ENCODE results near the gene DPH7.
A peak's percentile ranks its signal among the peaks of the same experiment; 100 is the strongest.

DPH7 gene

DNA sequence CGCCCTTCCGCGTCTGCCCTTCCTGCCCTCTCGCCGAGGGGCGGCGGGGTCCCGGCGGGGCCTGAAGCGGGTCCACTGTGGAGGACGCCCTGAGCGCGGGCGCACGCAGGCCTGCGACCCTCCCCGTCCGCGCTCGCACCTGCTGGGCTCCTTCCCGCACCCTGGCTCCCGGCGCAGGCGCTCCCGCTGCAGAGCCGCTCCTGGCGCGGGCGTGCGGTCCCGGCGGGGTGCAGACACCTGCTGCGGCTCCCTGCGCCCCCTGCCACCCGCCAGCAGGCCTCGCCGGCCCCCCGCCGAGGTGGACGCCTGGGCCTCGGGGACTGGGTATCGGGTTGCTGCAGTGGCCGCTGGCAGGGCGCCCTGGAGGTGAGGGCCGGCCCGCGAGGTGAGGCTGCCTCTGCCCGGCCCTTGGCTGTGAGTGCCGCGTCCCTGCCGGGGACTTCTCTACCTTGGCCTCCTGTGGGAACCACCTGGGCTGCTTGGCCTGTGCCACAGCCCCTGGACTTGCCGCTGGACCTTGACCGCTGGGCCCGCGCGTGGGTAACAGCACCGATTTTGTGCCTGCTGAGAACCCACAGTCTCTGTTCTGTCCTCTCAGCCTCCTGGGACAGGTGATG, 27.4 kb upstream of the DPH7 start:
- CTCF ChIA-PET: no interaction called here
- no peak for DNase-seq (ENCODE audit: extremely low spot score)
- TF ChIP-seq, protein P1, sequence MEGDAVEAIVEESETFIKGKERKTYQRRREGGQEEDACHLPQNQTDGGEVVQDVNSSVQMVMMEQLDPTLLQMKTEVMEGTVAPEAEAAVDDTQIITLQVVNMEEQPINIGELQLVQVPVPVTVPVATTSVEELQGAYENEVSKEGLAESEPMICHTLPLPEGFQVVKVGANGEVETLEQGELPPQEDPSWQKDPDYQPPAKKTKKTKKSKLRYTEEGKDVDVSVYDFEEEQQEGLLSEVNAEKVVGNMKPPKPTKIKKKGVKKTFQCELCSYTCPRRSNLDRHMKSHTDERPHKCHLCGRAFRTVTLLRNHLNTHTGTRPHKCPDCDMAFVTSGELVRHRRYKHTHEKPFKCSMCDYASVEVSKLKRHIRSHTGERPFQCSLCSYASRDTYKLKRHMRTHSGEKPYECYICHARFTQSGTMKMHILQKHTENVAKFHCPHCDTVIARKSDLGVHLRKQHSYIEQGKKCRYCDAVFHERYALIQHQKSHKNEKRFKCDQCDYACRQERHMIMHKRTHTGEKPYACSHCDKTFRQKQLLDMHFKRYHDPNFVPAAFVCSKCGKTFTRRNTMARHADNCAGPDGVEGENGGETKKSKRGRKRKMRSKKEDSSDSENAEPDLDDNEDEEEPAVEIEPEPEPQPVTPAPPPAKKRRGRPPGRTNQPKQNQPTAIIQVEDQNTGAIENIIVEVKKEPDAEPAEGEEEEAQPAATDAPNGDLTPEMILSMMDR (IDR thresholded peaks at IDR 0.05; ENCODE audit: control extremely low read depth, extremely low read depth, low read depth, missing control alignments): peak; percentile 1
- POLR2A ChIA-PET: no interaction called here

DNA sequence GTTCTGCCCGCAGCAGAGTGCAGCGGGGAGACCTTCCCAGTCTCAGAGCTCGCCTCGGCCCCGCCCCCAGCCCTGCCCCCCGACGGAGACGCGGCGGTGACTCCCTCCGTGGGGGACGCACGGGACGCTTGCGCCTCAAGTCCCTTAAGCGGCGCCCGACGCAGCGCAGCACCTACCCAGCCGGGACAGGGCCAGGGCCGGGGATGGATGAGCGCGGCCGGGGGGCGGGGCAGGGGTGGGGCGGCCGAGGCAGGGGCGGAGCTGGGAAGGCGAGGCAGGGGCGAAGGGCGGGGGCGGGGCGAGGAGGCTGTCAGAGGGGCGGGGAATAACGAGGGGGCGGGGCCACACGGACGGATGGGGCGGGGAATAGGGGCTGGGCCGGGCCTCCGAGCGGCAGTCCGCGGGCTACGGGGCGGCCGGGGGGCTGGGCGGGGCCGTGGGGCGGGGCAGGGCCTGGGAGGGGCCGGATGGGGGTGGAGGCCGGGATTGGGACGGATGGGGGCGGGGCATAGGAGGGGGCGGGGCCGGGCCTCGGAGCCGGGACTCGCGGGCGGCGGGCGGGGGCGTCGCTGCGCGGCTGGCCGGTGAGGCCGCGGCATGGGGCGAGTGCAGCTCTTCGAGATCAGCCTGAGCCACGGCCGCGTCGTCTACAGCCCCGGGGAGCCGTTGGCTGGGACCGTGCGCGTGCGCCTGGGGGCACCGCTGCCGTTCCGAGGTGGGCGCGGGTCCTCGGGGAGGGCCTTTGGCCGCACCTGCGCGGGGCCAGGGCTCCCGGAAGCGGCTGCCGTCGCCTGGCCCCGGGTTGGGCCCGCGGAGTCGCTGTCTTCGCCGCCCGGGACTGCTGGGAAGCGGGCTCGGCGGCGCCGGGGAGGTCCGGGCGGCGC, 26.6 kb upstream of the DPH7 start, which contains the start of gene ARRDC1:
Gene ARRDC1 (plus strand): TSS at position 566 of the 884 bp plus-strand sequence. CDS start 32 bp downstream, at position 598.
- DNase-seq (ENCODE audit: extremely low spot score): peak; percentile 99
- POLR2A ChIA-PET: interaction anchor here (0.5 to 1.0 kb wide), 2 partner anchors 26 to 303 kb away, joined by 3 read pairs; partner anchors contain the start of gene NRARP
- CTCF ChIA-PET: no interaction called here
- TF ChIP-seq, protein P1 (IDR thresholded peaks at IDR 0.05; ENCODE audit: control extremely low read depth, extremely low read depth, low read depth, missing control alignments): no peak

DNA sequence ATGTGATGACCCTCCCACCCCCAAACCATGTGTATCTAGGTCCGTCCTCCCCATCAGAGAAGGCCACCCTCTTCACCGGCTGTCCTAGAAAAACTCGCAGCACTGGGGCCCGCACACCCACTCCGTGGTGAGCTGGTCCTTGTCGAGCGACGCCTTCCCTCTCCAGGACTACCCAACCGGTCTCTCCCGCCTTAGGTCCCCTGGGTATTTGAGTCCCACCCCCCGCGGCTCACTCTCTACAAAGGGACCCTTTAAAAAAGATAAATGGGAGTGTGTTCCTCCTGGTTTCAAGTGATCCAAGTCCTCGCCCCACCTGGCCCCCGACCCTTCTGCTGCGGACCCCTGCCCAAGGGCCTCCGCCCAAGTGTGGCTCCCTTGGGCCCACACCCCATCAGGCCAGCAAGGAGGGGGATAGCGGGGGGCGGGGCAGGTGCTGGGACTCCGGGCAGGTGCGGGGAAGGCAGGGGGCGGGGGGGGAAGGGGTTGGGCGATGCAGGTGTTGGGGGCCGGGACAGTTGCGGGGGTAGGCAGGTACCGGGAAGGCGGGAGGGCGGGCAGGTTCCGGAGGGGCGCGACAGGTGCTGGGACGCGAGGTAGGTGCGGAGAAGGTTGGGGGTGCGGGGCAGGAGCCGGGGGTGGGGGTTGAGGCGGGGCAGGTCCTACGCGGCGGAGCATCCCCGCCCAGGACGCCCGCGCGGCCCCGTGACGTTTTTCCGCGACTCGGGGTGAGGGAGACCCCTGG, 25.8 kb upstream of the DPH7 start:
- DNase-seq (ENCODE audit: extremely low spot score): no peak
- TF ChIP-seq, protein P1 (IDR thresholded peaks at IDR 0.05; ENCODE audit: control extremely low read depth, extremely low read depth, low read depth, missing control alignments): no peak
- POLR2A ChIA-PET: interaction anchor here (1.0 kb wide), 1 partner anchor 302 kb away, joined by 3 read pairs; the partner anchor contains the start of gene NRARP
- CTCF ChIA-PET: no interaction called here

DNA sequence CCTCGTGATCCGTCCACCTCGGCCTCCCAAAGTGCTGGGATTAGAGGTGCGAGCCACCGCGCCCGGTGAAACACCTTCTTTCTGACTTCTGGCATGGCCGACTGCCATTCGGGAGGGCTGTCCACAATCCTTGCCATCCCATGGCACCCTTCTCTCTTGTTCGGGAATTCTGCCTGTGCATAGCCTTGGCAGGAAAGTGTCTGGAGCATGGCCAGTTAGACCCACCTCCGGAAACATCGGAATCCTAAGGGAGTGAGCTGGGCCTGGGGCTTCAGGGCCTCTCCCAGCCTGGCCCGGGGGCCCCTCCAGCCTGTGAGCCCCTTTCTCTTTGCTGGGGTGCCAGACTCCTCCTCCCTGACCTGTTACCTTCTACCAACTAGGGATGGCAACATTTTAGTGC, 25.2 kb upstream of the DPH7 start:
- POLR2A ChIA-PET: no interaction called here

DNA sequence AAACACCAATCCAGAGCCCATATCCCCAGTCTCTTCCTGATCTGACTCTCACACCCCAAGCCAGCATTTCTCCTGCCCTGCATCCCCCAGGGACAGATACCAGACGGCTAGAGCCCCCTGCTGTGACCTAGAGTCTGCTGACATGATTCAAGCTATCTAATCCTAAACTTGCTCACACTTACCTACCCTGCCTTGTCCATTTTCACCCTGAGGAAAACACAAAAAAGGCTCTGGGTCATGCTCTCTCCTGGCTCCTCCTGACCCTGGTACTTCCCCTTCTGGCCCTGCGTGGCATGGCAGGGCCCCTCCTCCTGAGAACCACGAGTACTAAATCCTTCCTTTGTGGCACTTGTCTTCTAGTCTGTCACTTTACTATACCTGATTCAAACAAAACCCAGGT, 23.9 kb upstream of the DPH7 start:
- POLR2A ChIA-PET: no interaction called here

More for the DNA sequence above, 25.2 kb upstream of the DPH7 start:
- CTCF ChIA-PET: no interaction called here
- no peak for DNase-seq (ENCODE audit: extremely low spot score)
- TF ChIP-seq, protein P1 (IDR thresholded peaks at IDR 0.05; ENCODE audit: control extremely low read depth, extremely low read depth, low read depth, missing control alignments): no peak

More for the DNA sequence above, 23.9 kb upstream of the DPH7 start:
- CTCF ChIA-PET: interaction anchor here (0.7 kb wide), 1 partner anchor 70 kb away, joined by 3 read pairs; no protein-coding TSS in a partner anchor
- no peak for DNase-seq (ENCODE audit: extremely low spot score)
- TF ChIP-seq, protein P1 (IDR thresholded peaks at IDR 0.05; ENCODE audit: control extremely low read depth, extremely low read depth, low read depth, missing control alignments): no peak
